HG02943 (cell line): ENCODE data around the gene PNMT.
A peak's percentile ranks its signal among the peaks of the same experiment; 100 is the strongest.
"Not testable (repeated sequence)": the region's sequence is repeated elsewhere in the genome, so short reads cannot be mapped to it uniquely, and the experiment has no call there.

Experiments
- ATAC-seq: cut with Tn5 transposase; IDR thresholded peaks from one replicate; pipeline ENCODE4 v1.9.1; 2021; ENCODE audit warnings: mild to moderate bottlenecking, low read depth, moderate library complexity; ENCODE audit not compliant: unreplicated experiment

Gene PNMT

GRCh38 chr17:39683295-39683939 lies 15.2 kb downstream of the PNMT start:
- ATAC-seq, result no peak

GRCh38 chr17:39684369-39685192 lies 16.3 kb downstream of the PNMT start:
- no peak for ATAC-seq

- ATAC-seq, result no peak
Measured at GRCh38 chr17:39687101-39687545, 18.9 kb downstream of the PNMT start.

- peak; percentile 84 for ATAC-seq
Measured at GRCh38 chr17:39687546-39688474, 19.6 kb downstream of the PNMT start, which contains the start of gene PGAP3. Gene PGAP3, minus strand, starts transcription at chr17:39688057. Its CDS starts 43 bp downstream, at chr17:39688014.

- ATAC-seq, result no peak
Measured at GRCh38 chr17:39688475-39688835, 20.2 kb downstream of the PNMT start.

GRCh38 chr17:39688945-39689344 lies 20.7 kb downstream of the PNMT start:
- ATAC-seq, result no peak

GRCh38 chr17:39694593-39694992 lies 26.3 kb downstream of the PNMT start:
- ATAC-seq, result no peak

GRCh38 chr17:39695089-39695474 lies 26.8 kb downstream of the PNMT start:
- ATAC-seq, result no peak

GRCh38 chr17:39696731-39697130 lies 28.5 kb downstream of the PNMT start:
- no peak for ATAC-seq

- ATAC-seq, result no peak
Measured at GRCh38 chr17:39697961-39698360, 29.7 kb downstream of the PNMT start.

- ATAC-seq, result not testable (repeated sequence)
Measured at GRCh38 chr17:39699157-39699817, 31.0 kb downstream of the PNMT start.

GRCh38 chr17:39699818-39700147 lies 31.5 kb downstream of the PNMT start, which contains the start of gene ERBB2:
Gene ERBB2, plus strand, starts transcription at chr17:39700064. Its CDS starts 175 bp downstream, at chr17:39700239.
- no peak for ATAC-seq

GRCh38 chr17:39700148-39700987 lies 32.1 kb downstream of the PNMT start:
- ATAC-seq, result no peak

GRCh38 chr17:39701012-39701783 lies 32.9 kb downstream of the PNMT start:
- no peak for ATAC-seq

GRCh38 chr17:39701784-39702422 lies 33.6 kb downstream of the PNMT start:
- ATAC-seq, result no peak

GRCh38 chr17:39702901-39703893 lies 34.9 kb downstream of the PNMT start:
- ATAC-seq, result no peak

- ATAC-seq, result no peak
Measured at GRCh38 chr17:39703913-39704312, 35.7 kb downstream of the PNMT start.
